WTC11 (cell line): ENCODE data around the gene PAPOLG. TPM values are rescaled to one million over a fixed set of nuclear protein-coding genes. Genes with fewer than 3 reads are reported as not detected.

Experiments
- ATAC-seq: fragments of 200-7000 bp; cut with Tn5 transposase; 2 replicates; pipeline ENCODE4 v1.10.0; 2021; ENCODE audit warnings: mild to moderate bottlenecking, moderate library complexity
- CTCF ChIA-PET: fragments of 300-600 bp; sonication (Branson Sonifier 250); formaldehyde crosslinking; loops from one replicate; lab custom pipeline; 2021; ENCODE audit warnings: antibody characterized with exemption; lab: Charles Lee
- POLR2A ChIA-PET: fragments of 350-600 bp; sonication (Branson Sonifier 250); formaldehyde crosslinking; loops from one replicate; lab custom pipeline; 2021; ENCODE audit warnings: antibody characterized with exemption; lab: Charles Lee
- DNase-seq: peaks from one replicate; pipeline ENCODE4 v3.0.0; 2021; ENCODE audit warnings: low spot score
- H3K27ac Mint-ChIP-seq: 2 replicates; pipeline ENCODE4 v1.8.0; 2021; ENCODE audit warnings: mixed read lengths
- H3K27me3 Mint-ChIP-seq: 2 replicates; pipeline ENCODE4 v1.8.0; 2021; ENCODE audit warnings: low read depth, mild to moderate bottlenecking, moderate library complexity, mixed read lengths
- H3K36me3 Mint-ChIP-seq: 2 replicates; pipeline ENCODE4 v1.8.0; 2021; ENCODE audit warnings: mixed read lengths
- H3K4me1 Mint-ChIP-seq: 2 replicates; pipeline ENCODE4 v1.8.0; 2022; ENCODE audit warnings: mixed read lengths
- H3K4me3 Mint-ChIP-seq: 2 replicates; pipeline ENCODE4 v1.8.0; 2021; ENCODE audit warnings: mild to moderate bottlenecking, moderate library complexity, mixed read lengths
- H3K9me3 Mint-ChIP-seq: 2 replicates; pipeline ENCODE4 v1.8.0; 2021; ENCODE audit warnings: mixed read lengths
- CBFB ChIP-seq: sonication (generic); formaldehyde crosslinking; IDR thresholded peaks from 2 replicates; pipeline ENCODE4 v1.8.1; 2022; ENCODE audit warnings: mild to moderate bottlenecking, low read depth, missing genetic modification reagents
- FOXJ3 ChIP-seq: sonication (generic); formaldehyde crosslinking; IDR thresholded peaks from 2 replicates; pipeline ENCODE4 v1.9.0; 2021; ENCODE audit warnings: missing genetic modification reagents, mild to moderate bottlenecking, borderline replicate concordance
- GTF2I ChIP-seq: fragments of 250-450 bp; sonication (Bioruptor Pico); conservative IDR thresholded peaks from 2 replicates; pipeline ENCODE4 v1.4.0; 2021; ENCODE audit warnings: mild to moderate bottlenecking
- NR2C2 ChIP-seq: sonication (generic); formaldehyde crosslinking; IDR thresholded peaks from 2 replicates; pipeline ENCODE4 v1.8.0; 2022; ENCODE audit warnings: mild to moderate bottlenecking, missing genetic modification reagents
- TEAD1 ChIP-seq: sonication (generic); formaldehyde crosslinking; IDR thresholded peaks from 2 replicates; pipeline ENCODE4 v1.8.0; 2022; ENCODE audit warnings: mild to moderate bottlenecking, missing genetic modification reagents
- TP53 ChIP-seq: sonication (generic); formaldehyde crosslinking; IDR thresholded peaks from 2 replicates; pipeline ENCODE4 v1.8.1; 2023; ENCODE audit warnings: mild to moderate bottlenecking, missing genetic modification reagents
- ZNF121 ChIP-seq: sonication (generic); formaldehyde crosslinking; IDR thresholded peaks from 2 replicates; pipeline ENCODE4 v1.8.0; 2023; ENCODE audit warnings: missing genetic modification reagents
- ZNF396 ChIP-seq: fragments of 250-450 bp; sonication (Bioruptor Pico); IDR thresholded peaks from 2 replicates; pipeline ENCODE4 v1.8.0; 2021; ENCODE audit warnings: mild to moderate bottlenecking, moderate library complexity, borderline replicate concordance
- ZNF416 ChIP-seq: fragments of 250-450 bp; sonication (Bioruptor Pico); IDR thresholded peaks from 2 replicates; pipeline ENCODE4 v1.9.0; 2021; ENCODE audit warnings: mild to moderate bottlenecking, inconsistent platforms
- ZNF423 ChIP-seq: fragments of 250-450 bp; sonication (Bioruptor Pico); IDR thresholded peaks from 2 replicates; pipeline ENCODE4 v2.1.2; 2022; ENCODE audit warnings: mild to moderate bottlenecking, moderate library complexity
- total RNA-seq: library from RNA; stranded (reverse); gene quantifications from 3 replicates; pipeline ENCODE4 v1.2.3, GENCODE V29; 2021
- TF ChIP-seq, protein P1 (sequence below): fragments of 250-450 bp; sonication (Bioruptor Pico); conservative IDR thresholded peaks from 2 replicates; pipeline ENCODE4 v1.9.0; 2021; ENCODE audit warnings: mild to moderate bottlenecking
- TF ChIP-seq, protein P2 (sequence below): sonication (generic); formaldehyde crosslinking; IDR thresholded peaks from 2 replicates; pipeline ENCODE4 v1.8.0; 2022; ENCODE audit warnings: missing genetic modification reagents
- TF ChIP-seq, protein P3 (sequence below): fragments of 250-450 bp; sonication (Bioruptor Pico); IDR thresholded peaks from 2 replicates; pipeline ENCODE4 v1.9.0; 2021; ENCODE audit warnings: mild to moderate bottlenecking, borderline replicate concordance
- TF ChIP-seq, protein P4 (sequence below): sonication (generic); formaldehyde crosslinking; IDR thresholded peaks from 2 replicates; pipeline ENCODE4 v1.8.1; 2023; ENCODE audit warnings: mild to moderate bottlenecking, missing genetic modification reagents, borderline replicate concordance
- TF ChIP-seq, protein P5 (sequence below): fragments of 250-450 bp; sonication (Bioruptor Pico); IDR thresholded peaks from 2 replicates; pipeline ENCODE4 v2.1.2; 2022; ENCODE audit warnings: mild to moderate bottlenecking, moderate library complexity

Gene PAPOLG
- total RNA-seq, 1 experiment from 2014 or later = 22.5 TPM

DNA sequence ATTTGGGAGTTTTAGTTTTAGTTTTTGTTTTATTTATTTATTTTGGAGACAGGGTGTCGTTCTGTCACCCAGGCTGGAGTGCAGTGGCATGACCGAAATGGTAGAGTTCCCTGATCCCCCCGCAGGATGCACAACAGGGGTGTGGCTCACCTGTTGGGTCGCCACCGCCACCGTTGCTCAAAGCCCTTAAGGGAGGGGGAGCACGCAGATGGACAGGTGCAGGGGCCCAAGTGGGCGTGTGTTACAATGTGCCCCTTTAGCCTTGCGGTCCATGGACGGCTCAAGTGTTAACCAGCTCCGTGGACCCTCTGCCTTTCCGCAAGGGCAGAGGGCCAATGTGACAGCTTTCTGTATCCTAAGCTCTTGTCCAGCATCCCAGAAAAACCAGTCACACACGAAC, 63.9 kb downstream of the PAPOLG start (continued):
- TF ChIP-seq, protein P1, sequence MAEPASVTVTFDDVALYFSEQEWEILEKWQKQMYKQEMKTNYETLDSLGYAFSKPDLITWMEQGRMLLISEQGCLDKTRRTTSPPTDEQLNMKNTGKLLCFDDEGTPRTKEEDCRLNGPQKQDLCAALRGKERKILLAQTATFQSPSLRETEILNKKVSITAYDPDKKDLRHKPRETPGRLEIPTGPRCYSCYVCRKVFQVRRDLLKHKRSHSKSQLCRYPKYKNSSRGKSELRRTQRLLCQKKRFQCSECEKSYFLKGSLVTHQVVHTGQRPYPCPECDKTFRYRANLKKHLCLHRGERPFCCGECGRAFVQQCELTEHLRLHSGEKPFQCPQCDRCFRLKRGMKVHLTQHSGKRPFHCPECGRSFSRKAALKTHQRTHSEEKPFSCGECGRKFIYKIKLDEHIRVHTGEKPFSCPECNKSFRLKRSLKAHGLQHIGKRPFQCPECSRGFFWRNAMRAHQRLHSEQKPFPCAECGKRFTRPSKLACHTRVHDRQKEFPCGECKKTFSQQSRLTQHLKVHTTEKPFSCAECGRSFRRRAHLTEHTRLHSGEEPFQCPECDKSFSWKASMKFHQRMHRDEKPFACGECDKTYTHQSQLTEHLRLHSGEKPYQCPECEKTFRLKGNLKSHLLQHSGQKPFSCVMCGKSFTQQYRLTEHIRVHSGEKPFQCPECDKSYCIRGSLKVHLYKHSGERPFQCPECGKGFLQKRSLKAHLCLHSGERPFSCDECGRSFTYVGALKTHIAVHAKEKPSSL (CRISPR knock-in tag) = no peak
- TF ChIP-seq, protein P2, sequence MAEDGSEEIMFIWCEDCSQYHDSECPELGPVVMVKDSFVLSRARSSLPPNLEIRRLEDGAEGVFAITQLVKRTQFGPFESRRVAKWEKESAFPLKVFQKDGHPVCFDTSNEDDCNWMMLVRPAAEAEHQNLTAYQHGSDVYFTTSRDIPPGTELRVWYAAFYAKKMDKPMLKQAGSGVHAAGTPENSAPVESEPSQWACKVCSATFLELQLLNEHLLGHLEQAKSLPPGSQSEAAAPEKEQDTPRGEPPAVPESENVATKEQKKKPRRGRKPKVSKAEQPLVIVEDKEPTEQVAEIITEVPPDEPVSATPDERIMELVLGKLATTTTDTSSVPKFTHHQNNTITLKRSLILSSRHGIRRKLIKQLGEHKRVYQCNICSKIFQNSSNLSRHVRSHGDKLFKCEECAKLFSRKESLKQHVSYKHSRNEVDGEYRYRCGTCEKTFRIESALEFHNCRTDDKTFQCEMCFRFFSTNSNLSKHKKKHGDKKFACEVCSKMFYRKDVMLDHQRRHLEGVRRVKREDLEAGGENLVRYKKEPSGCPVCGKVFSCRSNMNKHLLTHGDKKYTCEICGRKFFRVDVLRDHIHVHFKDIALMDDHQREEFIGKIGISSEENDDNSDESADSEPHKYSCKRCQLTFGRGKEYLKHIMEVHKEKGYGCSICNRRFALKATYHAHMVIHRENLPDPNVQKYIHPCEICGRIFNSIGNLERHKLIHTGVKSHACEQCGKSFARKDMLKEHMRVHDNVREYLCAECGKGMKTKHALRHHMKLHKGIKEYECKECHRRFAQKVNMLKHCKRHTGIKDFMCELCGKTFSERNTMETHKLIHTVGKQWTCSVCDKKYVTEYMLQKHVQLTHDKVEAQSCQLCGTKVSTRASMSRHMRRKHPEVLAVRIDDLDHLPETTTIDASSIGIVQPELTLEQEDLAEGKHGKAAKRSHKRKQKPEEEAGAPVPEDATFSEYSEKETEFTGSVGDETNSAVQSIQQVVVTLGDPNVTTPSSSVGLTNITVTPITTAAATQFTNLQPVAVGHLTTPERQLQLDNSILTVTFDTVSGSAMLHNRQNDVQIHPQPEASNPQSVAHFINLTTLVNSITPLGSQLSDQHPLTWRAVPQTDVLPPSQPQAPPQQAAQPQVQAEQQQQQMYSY (CRISPR knock-in tag) = no peak
- TF ChIP-seq TP53 (CRISPR knock-in tag) (no peak), CBFB (no peak), TEAD1 (CRISPR knock-in tag) (no peak), NR2C2 (CRISPR knock-in tag) (no peak)
- TF ChIP-seq, protein P3, sequence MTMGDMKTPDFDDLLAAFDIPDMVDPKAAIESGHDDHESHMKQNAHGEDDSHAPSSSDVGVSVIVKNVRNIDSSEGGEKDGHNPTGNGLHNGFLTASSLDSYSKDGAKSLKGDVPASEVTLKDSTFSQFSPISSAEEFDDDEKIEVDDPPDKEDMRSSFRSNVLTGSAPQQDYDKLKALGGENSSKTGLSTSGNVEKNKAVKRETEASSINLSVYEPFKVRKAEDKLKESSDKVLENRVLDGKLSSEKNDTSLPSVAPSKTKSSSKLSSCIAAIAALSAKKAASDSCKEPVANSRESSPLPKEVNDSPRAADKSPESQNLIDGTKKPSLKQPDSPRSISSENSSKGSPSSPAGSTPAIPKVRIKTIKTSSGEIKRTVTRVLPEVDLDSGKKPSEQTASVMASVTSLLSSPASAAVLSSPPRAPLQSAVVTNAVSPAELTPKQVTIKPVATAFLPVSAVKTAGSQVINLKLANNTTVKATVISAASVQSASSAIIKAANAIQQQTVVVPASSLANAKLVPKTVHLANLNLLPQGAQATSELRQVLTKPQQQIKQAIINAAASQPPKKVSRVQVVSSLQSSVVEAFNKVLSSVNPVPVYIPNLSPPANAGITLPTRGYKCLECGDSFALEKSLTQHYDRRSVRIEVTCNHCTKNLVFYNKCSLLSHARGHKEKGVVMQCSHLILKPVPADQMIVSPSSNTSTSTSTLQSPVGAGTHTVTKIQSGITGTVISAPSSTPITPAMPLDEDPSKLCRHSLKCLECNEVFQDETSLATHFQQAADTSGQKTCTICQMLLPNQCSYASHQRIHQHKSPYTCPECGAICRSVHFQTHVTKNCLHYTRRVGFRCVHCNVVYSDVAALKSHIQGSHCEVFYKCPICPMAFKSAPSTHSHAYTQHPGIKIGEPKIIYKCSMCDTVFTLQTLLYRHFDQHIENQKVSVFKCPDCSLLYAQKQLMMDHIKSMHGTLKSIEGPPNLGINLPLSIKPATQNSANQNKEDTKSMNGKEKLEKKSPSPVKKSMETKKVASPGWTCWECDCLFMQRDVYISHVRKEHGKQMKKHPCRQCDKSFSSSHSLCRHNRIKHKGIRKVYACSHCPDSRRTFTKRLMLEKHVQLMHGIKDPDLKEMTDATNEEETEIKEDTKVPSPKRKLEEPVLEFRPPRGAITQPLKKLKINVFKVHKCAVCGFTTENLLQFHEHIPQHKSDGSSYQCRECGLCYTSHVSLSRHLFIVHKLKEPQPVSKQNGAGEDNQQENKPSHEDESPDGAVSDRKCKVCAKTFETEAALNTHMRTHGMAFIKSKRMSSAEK (CRISPR knock-in tag) = no peak
- TF ChIP-seq, protein P4, sequence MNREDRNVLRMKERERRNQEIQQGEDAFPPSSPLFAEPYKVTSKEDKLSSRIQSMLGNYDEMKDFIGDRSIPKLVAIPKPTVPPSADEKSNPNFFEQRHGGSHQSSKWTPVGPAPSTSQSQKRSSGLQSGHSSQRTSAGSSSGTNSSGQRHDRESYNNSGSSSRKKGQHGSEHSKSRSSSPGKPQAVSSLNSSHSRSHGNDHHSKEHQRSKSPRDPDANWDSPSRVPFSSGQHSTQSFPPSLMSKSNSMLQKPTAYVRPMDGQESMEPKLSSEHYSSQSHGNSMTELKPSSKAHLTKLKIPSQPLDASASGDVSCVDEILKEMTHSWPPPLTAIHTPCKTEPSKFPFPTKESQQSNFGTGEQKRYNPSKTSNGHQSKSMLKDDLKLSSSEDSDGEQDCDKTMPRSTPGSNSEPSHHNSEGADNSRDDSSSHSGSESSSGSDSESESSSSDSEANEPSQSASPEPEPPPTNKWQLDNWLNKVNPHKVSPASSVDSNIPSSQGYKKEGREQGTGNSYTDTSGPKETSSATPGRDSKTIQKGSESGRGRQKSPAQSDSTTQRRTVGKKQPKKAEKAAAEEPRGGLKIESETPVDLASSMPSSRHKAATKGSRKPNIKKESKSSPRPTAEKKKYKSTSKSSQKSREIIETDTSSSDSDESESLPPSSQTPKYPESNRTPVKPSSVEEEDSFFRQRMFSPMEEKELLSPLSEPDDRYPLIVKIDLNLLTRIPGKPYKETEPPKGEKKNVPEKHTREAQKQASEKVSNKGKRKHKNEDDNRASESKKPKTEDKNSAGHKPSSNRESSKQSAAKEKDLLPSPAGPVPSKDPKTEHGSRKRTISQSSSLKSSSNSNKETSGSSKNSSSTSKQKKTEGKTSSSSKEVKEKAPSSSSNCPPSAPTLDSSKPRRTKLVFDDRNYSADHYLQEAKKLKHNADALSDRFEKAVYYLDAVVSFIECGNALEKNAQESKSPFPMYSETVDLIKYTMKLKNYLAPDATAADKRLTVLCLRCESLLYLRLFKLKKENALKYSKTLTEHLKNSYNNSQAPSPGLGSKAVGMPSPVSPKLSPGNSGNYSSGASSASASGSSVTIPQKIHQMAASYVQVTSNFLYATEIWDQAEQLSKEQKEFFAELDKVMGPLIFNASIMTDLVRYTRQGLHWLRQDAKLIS = no peak

DNA sequence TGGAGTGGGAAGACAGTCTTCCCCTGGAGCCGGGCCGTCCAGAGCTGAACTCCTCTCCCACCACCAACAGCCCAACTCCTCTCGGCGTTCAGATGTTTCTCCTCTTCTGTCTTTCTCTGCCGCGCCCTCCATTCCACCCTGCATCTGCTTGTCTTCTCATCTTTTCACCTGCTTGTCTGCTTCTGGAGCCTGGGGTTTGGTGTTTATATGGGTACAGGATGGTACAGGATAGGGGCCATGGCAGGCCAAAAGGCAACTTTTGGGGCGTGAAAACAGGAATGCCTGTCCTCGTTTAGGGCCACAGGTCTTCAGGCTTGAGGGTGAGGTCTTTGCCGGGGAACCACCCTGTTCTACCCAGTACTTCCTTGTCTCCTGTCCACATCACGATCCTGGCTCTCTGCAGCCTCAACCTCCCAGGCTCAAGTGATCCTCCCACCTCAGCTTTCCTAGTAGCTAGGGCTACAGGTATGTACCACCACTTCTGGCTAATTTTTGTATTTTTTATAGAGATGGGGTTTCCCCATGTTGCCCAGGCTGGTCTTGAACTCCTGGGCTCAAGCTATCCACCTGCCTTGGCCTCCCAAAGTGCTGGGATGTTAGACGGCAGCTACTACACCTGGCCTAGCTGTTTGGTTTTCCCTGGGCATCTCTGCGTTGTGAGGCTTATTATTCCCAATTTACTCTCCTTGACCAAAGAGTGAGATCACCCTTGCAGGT, 64.5 kb downstream of the PAPOLG start:
- ChIA-PET POLR2A (no interaction called here), CTCF (interaction anchor here (1.2 to 1.5 kb wide), 2 partner anchors 113 to 178 kb away, joined by 3 to 6 read pairs; no protein-coding TSS in a partner anchor)
- H3K4me1 Mint-ChIP-seq = 0 out of 2 replicates have a peak, but pooled peaks cover 3% of the 10 kb centered on the region
- no peak overlapping the region for H3K27ac Mint-ChIP-seq
- no peak overlapping the region for H3K4me3 Mint-ChIP-seq
- no peak for DNase-seq
- H3K9me3 Mint-ChIP-seq = no peaks in the 10 kb centered on the region
- no peak for ATAC-seq
- no peaks in the 10 kb centered on the region for H3K27me3 Mint-ChIP-seq
- no peaks in the 10 kb centered on the region for H3K36me3 Mint-ChIP-seq
- TF ChIP-seq ZNF416 (CRISPR knock-in tag) (no peak), ZNF121 (no peak), ZNF423 (CRISPR knock-in tag) (no peak), ZNF396 (CRISPR knock-in tag) (no peak), FOXJ3 (CRISPR knock-in tag) (no peak), GTF2I (CRISPR knock-in tag) (no peak)
- TF ChIP-seq, protein P3 (CRISPR knock-in tag) = no peak
- TF ChIP-seq, protein P5, sequence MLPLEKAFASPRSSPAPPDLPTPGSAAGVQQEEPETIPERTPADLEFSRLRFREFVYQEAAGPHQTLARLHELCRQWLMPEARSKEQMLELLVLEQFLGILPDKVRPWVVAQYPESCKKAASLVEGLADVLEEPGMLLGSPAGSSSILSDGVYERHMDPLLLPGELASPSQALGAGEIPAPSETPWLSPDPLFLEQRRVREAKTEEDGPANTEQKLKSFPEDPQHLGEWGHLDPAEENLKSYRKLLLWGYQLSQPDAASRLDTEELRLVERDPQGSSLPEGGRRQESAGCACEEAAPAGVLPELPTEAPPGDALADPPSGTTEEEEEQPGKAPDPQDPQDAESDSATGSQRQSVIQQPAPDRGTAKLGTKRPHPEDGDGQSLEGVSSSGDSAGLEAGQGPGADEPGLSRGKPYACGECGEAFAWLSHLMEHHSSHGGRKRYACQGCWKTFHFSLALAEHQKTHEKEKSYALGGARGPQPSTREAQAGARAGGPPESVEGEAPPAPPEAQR (CRISPR knock-in tag) = no peak
